Lower leg skin (tissue), 3 donors: ENCODE data around the gene SDK1.

ENCODE experiments used
- POLR2A ChIP-seq, 2 donors: fragments of 450-650 bp; IDR thresholded peaks; one replicate each; pipeline ENCODE4 v1.6.1; 2016 to 2017; ENCODE audit warnings: antibody characterized with exemption in 2 of 2, mild to moderate bottlenecking in 1 of 2, moderate library complexity in 1 of 2
- TF ChIP-seq, protein P1 (sequence below), 3 donors: fragments of 450-650 bp; IDR thresholded peaks; one replicate each; pipeline ENCODE4 v1.5.1; 2016; ENCODE audit warnings: antibody characterized with exemption in 3 of 3, mild to moderate bottlenecking in 3 of 3, moderate library complexity in 2 of 3

- TF ChIP-seq, protein P1, sequence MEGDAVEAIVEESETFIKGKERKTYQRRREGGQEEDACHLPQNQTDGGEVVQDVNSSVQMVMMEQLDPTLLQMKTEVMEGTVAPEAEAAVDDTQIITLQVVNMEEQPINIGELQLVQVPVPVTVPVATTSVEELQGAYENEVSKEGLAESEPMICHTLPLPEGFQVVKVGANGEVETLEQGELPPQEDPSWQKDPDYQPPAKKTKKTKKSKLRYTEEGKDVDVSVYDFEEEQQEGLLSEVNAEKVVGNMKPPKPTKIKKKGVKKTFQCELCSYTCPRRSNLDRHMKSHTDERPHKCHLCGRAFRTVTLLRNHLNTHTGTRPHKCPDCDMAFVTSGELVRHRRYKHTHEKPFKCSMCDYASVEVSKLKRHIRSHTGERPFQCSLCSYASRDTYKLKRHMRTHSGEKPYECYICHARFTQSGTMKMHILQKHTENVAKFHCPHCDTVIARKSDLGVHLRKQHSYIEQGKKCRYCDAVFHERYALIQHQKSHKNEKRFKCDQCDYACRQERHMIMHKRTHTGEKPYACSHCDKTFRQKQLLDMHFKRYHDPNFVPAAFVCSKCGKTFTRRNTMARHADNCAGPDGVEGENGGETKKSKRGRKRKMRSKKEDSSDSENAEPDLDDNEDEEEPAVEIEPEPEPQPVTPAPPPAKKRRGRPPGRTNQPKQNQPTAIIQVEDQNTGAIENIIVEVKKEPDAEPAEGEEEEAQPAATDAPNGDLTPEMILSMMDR (IDR thresholded peaks at IDR 0.05): no peak
- TF ChIP-seq POLR2A (IDR thresholded peaks at IDR 0.05): no peak
These were observed 356.2 kb downstream of the SDK1 start for GRCh38 chr7:3657206-3657605.
